ENCODE results near the gene CAMK2B.

- TF ChIP-seq CTCF (IDR thresholded peaks at IDR 0.05) (no peak), POLR2A (IDR thresholded peaks at IDR 0.05; ENCODE audit: low read length) (no peak), MYC (IDR thresholded peaks at IDR 0.05; ENCODE audit: borderline replicate concordance, low read length) (no peak), RARB (CRISPR knock-in tag; IDR thresholded peaks at IDR 0.05) (no peak), PBX3 (IDR thresholded peaks at IDR 0.05) (no peak), GATA3 (IDR thresholded peaks at IDR 0.05; ENCODE audit: borderline replicate concordance) (no peak), REST (IDR thresholded peaks at IDR 0.05) (no peak)
These were observed 127.9 kb downstream of the CAMK2B start for GRCh38 chr7:44197474-44197873.
